Glutamatergic neuron (in vitro differentiated cells): ENCODE results near the gene LCNL1. TPM values are rescaled to one million over a fixed set of nuclear protein-coding genes. Genes with fewer than 3 reads are reported as not detected.
A peak's percentile ranks its signal among the peaks of the same experiment; 100 is the strongest.

ENCODE experiments used
- DNase-seq: peaks from one replicate; pipeline ENCODE4 v3.0.0; 2022
- H3K27ac Mint-ChIP-seq: one replicate; pipeline ENCODE4 v1.8.0; 2020; ENCODE audit warnings: mild to moderate bottlenecking, mixed read lengths, inconsistent platforms; ENCODE audit not compliant: unreplicated experiment
- H3K27me3 Mint-ChIP-seq: one replicate; pipeline ENCODE4 v1.8.0; 2020; ENCODE audit warnings: mild to moderate bottlenecking, moderate library complexity, mixed read lengths, inconsistent platforms; ENCODE audit not compliant: unreplicated experiment
- H3K36me3 Mint-ChIP-seq: one replicate; pipeline ENCODE4 v1.8.0; 2020; ENCODE audit warnings: mild to moderate bottlenecking, mixed read lengths, inconsistent platforms; ENCODE audit not compliant: unreplicated experiment
- H3K4me1 Mint-ChIP-seq: one replicate; pipeline ENCODE4 v1.8.0; 2020; ENCODE audit warnings: mild to moderate bottlenecking, low read depth, mixed read lengths, inconsistent platforms; ENCODE audit not compliant: unreplicated experiment
- H3K4me3 Mint-ChIP-seq: one replicate; pipeline ENCODE4 v1.8.0; 2020; ENCODE audit warnings: mild to moderate bottlenecking, mixed read lengths, inconsistent platforms; ENCODE audit not compliant: unreplicated experiment
- H3K9me3 Mint-ChIP-seq: one replicate; pipeline ENCODE4 v1.8.0; 2020; ENCODE audit warnings: mild to moderate bottlenecking, moderate library complexity, mixed read lengths, inconsistent platforms; ENCODE audit not compliant: unreplicated experiment
- CTCF ChIP-seq: fragments of 200-600 bp; sonication (generic); IDR thresholded peaks from one replicate; pipeline ENCODE4 v1.5.0; 2021; ENCODE audit not compliant: partially characterized antibody, unreplicated experiment
- total RNA-seq: library from RNA; stranded (reverse); fragmentation: NEBNext Ultra II Directional; extraction: Animal tissue kit (Norgen Biotek cat#: 25700); gene quantifications from one replicate; pipeline ENCODE4 v1.2.1, GENCODE V29; 2021; ENCODE audit not compliant: unreplicated experiment

LCNL1 gene
- total RNA-seq, 1 donor from 2014 or later, result not detected

DNA sequence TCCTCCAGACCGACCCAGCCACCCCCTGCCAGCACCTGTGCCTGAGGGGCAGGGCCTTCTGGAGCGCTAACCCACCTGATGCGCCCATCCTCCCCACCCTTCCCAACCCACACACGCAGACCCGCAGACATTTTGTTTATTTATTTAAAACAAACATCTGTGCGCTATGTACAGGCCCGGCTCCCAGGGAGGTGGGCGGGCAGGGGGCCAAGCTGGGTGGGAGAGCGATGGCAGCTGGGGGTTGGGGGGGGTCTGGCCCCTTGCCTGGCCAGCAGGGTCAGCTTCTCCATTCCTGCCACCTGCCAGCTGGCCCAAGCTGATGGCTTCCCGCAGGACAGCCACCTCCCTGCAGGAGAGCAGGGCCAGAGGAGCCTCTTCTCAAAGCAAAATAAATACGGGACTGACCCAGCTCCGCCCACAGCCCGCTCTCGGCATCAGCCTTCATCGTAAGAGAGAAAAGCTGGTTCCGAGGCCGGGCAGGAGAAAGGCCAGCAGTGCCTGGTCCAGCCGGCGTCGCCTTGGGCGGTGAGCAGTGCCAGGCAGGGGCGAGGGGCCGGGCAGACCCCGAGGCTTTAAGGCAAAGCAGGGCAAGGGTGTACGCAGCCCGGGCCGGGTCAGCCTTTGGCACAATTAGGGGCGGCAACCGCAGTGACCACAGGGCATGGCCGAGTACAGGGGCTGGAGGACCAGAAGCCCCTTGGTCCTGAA is 24.5 kb downstream of the LCNL1 start:
- peak; percentile 56 for DNase-seq
- no peak for TF ChIP-seq CTCF
- peaks cover 2% of the 10 kb centered on the region for H3K9me3 Mint-ChIP-seq
- H3K27ac Mint-ChIP-seq, result no peak overlapping the region
- no peak overlapping the region for H3K4me3 Mint-ChIP-seq
- H3K36me3 Mint-ChIP-seq, result no peaks in the 10 kb centered on the region
- peaks cover 2% of the 10 kb centered on the region for H3K4me1 Mint-ChIP-seq
- peaks cover 3% of the 10 kb centered on the region for H3K27me3 Mint-ChIP-seq

DNA sequence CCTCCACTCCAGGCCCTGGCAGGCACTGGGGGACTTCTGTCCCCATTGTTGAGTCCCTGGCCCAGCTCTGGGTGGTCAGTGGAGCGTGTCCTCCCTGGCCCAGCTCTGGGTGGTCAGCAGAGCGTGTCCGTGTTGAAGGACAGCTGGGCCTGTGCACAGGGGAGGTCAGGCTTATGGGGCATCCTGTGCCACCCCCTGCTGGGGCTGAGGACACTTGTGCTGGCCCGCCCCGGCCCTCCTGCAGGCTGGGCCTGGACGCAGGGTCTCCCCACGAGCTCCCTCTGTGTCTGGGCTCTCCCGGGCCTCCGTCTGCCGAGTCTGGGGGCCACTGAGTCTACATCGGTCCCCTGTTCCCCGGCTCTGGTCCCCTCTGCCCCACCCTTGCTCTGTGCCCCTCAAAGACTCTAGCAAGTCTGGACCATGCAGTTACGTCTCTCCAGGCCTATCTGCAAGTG is 25.1 kb downstream of the LCNL1 start:
- H3K4me3 Mint-ChIP-seq, result no peak overlapping the region
- peaks cover 2% of the 10 kb centered on the region for H3K4me1 Mint-ChIP-seq
- TF ChIP-seq CTCF, result no peak
- H3K27me3 Mint-ChIP-seq, result peaks cover 3% of the 10 kb centered on the region
- peaks cover 2% of the 10 kb centered on the region for H3K9me3 Mint-ChIP-seq
- no peak overlapping the region for H3K27ac Mint-ChIP-seq
- no peaks in the 10 kb centered on the region for H3K36me3 Mint-ChIP-seq
- no peak for DNase-seq

GRCh38 chr9:137008312-137008711 is 25.5 kb downstream of the LCNL1 start:
- no peak for DNase-seq
- H3K27me3 Mint-ChIP-seq, result peaks cover 3% of the 10 kb centered on the region
- no peak for TF ChIP-seq CTCF
- peaks cover 2% of the 10 kb centered on the region for H3K4me1 Mint-ChIP-seq
- H3K9me3 Mint-ChIP-seq, result peaks cover 2% of the 10 kb centered on the region
- H3K27ac Mint-ChIP-seq, result no peak overlapping the region
- no peaks in the 10 kb centered on the region for H3K36me3 Mint-ChIP-seq
- no peak overlapping the region for H3K4me3 Mint-ChIP-seq

GRCh38 chr9:137009217-137009616 is 26.4 kb downstream of the LCNL1 start:
- peaks cover 2% of the 10 kb centered on the region for H3K4me1 Mint-ChIP-seq
- no peak overlapping the region for H3K4me3 Mint-ChIP-seq
- no peak overlapping the region for H3K27ac Mint-ChIP-seq
- H3K36me3 Mint-ChIP-seq, result no peaks in the 10 kb centered on the region
- DNase-seq, result no peak
- TF ChIP-seq CTCF, result no peak
- H3K9me3 Mint-ChIP-seq, result peaks cover 2% of the 10 kb centered on the region
- peaks cover 3% of the 10 kb centered on the region for H3K27me3 Mint-ChIP-seq

DNA sequence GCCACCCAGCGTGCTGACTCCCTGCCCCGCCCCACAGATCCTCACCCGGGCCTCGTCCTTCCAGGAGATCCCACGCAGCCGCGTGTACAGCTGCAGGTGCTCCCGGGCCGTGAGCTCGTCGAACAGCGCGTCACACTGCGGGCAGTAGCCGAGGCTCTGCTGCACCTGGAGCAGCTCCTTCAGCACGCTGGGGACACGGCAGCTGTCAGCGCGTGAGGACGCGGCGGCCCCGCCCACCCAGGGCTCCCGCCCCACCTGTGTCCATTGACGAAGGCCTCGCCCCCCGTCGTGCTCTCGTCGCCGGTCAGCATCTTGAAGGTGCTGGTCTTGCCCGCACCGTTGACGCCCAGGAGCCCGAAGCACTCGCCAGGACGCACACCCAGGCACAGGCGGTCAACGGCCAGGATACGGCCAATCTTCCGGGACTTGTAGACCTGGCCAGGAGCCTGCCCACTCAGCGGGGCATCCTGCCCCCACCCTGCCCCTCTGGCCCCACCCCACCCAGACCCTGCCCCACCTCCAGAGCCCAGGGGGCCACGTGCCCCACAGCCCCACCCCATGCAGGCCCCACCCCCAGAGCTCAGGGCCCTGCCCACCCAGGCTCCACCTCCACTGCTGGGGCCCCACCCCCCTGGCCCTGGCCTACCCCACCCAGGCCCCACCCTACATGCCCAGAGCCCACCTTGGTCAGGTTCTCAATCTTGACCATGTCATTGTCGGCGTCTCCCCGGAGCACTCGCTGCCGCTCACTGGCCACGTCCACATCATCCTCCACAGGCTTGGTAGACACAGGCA is 27.3 kb downstream of the LCNL1 start:
- Mint-ChIP-seq H3K9me3 (no peaks in the 10 kb centered on the region), H3K27me3 (peaks cover 3% of the 10 kb centered on the region), H3K4me3 (no peak overlapping the region), H3K4me1 (peaks cover 2% of the 10 kb centered on the region), H3K36me3 (no peaks in the 10 kb centered on the region), H3K27ac (no peak overlapping the region)
- TF ChIP-seq CTCF, result no peak
- no peak for DNase-seq
